HepG2 (cell line): ENCODE measurements around the gene NIPAL4.

Experiments used
- ZNF770 ChIP-seq: sonication (generic); formaldehyde crosslinking; IDR thresholded peaks from 2 replicates; pipeline ENCODE4 v1.5.0; 2020; ENCODE audit warnings: mild to moderate bottlenecking, missing genetic modification reagents
- TF ChIP-seq, protein P1 (sequence below): IDR thresholded peaks from 2 replicates; pipeline ENCODE4 v1.6.1; 2012; ENCODE audit warnings: inconsistent platforms

DNA sequence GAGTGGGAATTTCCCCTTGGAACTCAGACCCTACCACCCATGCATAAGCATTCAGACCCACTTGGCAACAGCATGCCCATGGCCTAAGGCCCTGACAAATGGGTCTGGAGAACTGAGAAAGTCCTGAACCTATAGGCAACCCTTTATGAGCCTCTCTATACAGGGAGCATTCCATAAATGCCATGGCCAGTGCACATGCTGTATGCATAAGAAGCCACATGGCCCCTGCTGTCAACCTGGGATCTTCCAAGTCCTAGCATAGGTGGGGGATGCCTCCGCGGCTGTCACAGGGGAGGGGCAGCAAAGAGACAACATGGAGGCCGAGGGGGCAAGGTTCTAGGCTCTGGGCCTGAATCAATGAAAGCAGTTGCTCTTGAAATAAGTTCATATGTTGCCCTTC is 8.2 kb upstream of the NIPAL4 start:
- TF ChIP-seq, protein P1, sequence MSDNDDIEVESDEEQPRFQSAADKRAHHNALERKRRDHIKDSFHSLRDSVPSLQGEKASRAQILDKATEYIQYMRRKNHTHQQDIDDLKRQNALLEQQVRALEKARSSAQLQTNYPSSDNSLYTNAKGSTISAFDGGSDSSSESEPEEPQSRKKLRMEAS, result no peak
- TF ChIP-seq ZNF770, result no peak
